HepG2 (cell line): ENCODE data around the gene CLDN9. TPM values are rescaled to one million over a fixed set of nuclear protein-coding genes. Genes with fewer than 3 reads are reported as not detected.

Experiments
- ASH2L ChIP-seq: fragments of 300-600, 200-600 bp; sonication (generic); IDR thresholded peaks from 2 replicates; pipeline ENCODE4 v1.7.0; 2017; ENCODE audit warnings: low read depth, mild to moderate bottlenecking, moderate library complexity, mixed read lengths, low read length; ENCODE audit not compliant: insufficient read length
- CC2D1A ChIP-seq: sonication (generic); formaldehyde crosslinking; IDR thresholded peaks from 2 replicates; pipeline ENCODE4 v1.8.1; 2023; ENCODE audit warnings: mild to moderate bottlenecking, missing genetic modification reagents
- CEBPG ChIP-seq: IDR thresholded peaks from 2 replicates; pipeline ENCODE4 v1.6.1; 2016
- NFE2L2 ChIP-seq: fragments of 150-350 bp; IDR thresholded peaks from 2 replicates; pipeline ENCODE4 v1.6.1; 2014; ENCODE audit warnings: low read length
- PHF21A ChIP-seq: sonication (generic); formaldehyde crosslinking; IDR thresholded peaks from 2 replicates; pipeline ENCODE4 v1.5.0; 2020; ENCODE audit warnings: mild to moderate bottlenecking, missing genetic modification reagents
- RBFOX2 ChIP-seq: fragments of 200-400 bp; formaldehyde crosslinking; IDR thresholded peaks from 2 replicates; pipeline ENCODE4 v1.6.1; 2017; ENCODE audit warnings: low read depth, mild to moderate bottlenecking, low read length
- SALL1 ChIP-seq: sonication (generic); formaldehyde crosslinking; IDR thresholded peaks from 2 replicates; pipeline ENCODE4 v1.8.0; 2022; ENCODE audit warnings: mild to moderate bottlenecking, missing genetic modification reagents
- ZNF7 ChIP-seq: IDR thresholded peaks from 2 replicates; pipeline ENCODE4 v1.6.1; 2016; ENCODE audit warnings: missing biosample characterization, missing genetic modification reagents
- ZSCAN31 ChIP-seq: sonication (generic); formaldehyde crosslinking; IDR thresholded peaks from 2 replicates; pipeline ENCODE4 v1.5.0; 2020; ENCODE audit warnings: low read depth, mild to moderate bottlenecking, missing genetic modification reagents
- polyA plus RNA-seq, 8 experiments: library from polyadenylated mRNA; depleted of rRNA in 3 of 8; stranded (reverse) in 7 of 8; unstranded in 1 of 8; fragments of >200 nt; fragmentation: Illumina TruSeq in 4 of 8; extraction: Trizol in 4 of 8; gene quantifications; 2 replicates each; pipeline versions ENCODE4 v1.2.1 to v1.2.3, GENCODE V29; 2011 to 2016; ENCODE audit warnings: low read depth in 4 of 8, missing spikeins in 1 of 8, mixed read lengths in 1 of 8; ENCODE audit not compliant: insufficient read depth in 1 of 8
- total RNA-seq, 5 experiments: library from RNA; depleted of rRNA; stranded (reverse); fragments of >200 nt; fragmentation: Illumina TruSeq; extraction: Trizol; gene quantifications; 2 replicates each; pipeline ENCODE4 v1.2.3, GENCODE V29; 2016; ENCODE audit warnings: low read depth in 1 of 5
- TF ChIP-seq, protein P1 (sequence below): sonication (generic); formaldehyde crosslinking; IDR thresholded peaks from 2 replicates; pipeline ENCODE4 v1.8.0; 2022; ENCODE audit warnings: low read depth, missing genetic modification reagents
- TF ChIP-seq, protein P2 (sequence below): sonication (generic); formaldehyde crosslinking; IDR thresholded peaks from 2 replicates; pipeline ENCODE4 v1.8.1; 2023; ENCODE audit warnings: mild to moderate bottlenecking, moderate library complexity, missing genetic modification reagents
- TF ChIP-seq, protein P3 (sequence below): sonication (generic); formaldehyde crosslinking; IDR thresholded peaks from 2 replicates; pipeline ENCODE4 v1.4.0; 2020; ENCODE audit warnings: mild to moderate bottlenecking, low read depth, missing genetic modification reagents
- TF ChIP-seq, protein P4 (sequence below): sonication (generic); formaldehyde crosslinking; IDR thresholded peaks from 2 replicates; pipeline ENCODE4 v1.9.0; 2021; ENCODE audit warnings: missing genetic modification reagents, borderline replicate concordance
- TF ChIP-seq, protein P5 (sequence below): sonication (generic); formaldehyde crosslinking; IDR thresholded peaks from 2 replicates; pipeline ENCODE4 v1.9.0; 2021; ENCODE audit warnings: missing genetic modification reagents, mild to moderate bottlenecking, borderline replicate concordance
- TF ChIP-seq, protein P6 (sequence below): sonication (generic); formaldehyde crosslinking; IDR thresholded peaks from 2 replicates; pipeline ENCODE4 v1.4.0; 2020; ENCODE audit warnings: mild to moderate bottlenecking, missing genetic modification reagents

Gene CLDN9
- total and polyA plus RNA-seq, 2 of the 13 experiments (the other 11 are each of a cell fraction or from before 2014, with no cell fraction given) = 0.15 to 0.26 TPM

DNA sequence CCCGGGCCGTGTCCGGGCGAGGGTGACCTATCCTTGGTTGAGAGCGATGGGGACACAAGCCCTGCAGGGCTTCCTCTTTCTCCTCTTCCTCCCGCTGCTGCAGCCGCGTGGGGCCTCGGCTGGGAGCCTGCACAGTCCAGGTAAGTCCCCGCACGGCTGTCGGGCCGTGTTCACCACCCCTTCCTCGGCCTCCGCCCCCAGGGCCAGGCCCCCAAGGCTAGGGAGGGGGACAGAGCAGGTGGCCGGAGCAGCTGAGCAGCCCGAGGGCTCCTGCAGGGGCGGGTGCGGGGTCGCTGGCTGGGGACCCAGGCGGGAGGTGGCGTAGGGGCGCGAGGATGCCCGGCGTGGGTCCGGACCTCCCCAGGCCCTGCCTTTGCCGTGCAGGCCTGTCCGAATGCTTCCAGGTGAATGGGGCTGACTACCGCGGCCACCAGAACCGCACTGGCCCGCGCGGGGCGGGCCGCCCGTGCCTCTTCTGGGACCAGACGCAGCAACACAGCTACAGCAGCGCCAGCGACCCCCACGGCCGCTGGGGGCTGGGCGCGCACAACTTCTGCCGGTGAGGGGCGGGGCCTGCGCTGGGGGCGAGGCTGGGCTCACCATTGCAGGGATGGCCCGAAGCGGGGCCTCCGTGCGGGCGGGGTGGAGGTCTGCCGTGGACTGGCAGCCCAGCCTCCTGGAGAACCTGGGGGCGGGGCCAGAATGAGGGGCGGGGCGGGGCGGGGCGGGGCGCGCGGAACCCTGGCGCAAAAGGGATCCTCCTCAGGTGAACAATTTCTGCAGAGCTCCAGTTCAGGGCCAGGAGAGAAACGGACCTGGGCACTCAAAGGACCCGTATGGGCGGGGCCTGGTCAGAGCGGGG is 48.0 kb upstream of the CLDN9 start (continued):
- no peak for TF ChIP-seq CC2D1A (CRISPR knock-in tag)
- no peak for TF ChIP-seq NFE2L2
- no peak for TF ChIP-seq CEBPG (CRISPR knock-in tag)
- peak; percentile 58; the same call in 1 of the 2 replicates for TF ChIP-seq PHF21A
- TF ChIP-seq ASH2L = peak; percentile 23
- TF ChIP-seq, protein P1, sequence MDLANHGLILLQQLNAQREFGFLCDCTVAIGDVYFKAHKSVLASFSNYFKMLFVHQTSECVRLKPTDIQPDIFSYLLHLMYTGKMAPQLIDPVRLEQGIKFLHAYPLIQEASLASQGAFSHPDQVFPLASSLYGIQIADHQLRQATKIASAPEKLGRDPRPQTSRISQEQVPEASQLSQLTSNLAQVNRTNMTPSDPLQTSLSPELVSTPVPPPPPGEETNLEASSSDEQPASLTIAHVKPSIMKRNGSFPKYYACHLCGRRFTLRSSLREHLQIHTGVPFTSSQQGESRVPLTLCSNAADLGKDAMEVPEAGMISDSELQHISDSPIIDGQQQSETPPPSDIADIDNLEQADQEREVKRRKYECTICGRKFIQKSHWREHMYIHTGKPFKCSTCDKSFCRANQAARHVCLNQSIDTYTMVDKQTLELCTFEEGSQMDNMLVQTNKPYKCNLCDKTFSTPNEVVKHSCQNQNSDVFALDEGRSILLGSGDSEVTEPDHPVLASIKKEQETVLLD (CRISPR knock-in tag) = no peak
- TF ChIP-seq, protein P2, sequence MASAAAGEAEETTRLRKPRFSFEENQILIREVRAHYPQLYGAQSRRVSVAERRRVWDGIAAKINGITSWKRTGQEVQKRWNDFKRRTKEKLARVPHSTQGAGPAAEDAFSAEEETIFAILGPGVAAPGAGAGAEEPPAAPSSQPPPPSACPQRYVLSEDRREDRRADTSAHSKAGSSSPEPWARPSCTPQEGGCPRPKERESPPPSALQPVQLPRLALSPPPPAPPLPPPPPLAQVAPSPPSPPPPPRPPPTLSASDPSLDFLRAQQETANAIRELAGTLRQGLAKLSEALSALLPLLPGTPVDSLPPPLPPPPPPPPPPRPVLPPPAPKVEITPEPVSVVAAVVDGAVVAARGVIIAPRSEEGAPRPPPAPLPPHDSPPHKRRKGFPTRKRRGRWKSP (CRISPR knock-in tag) = 0 out of 2 replicates have a peak, but pooled peaks have one; percentile 50
- TF ChIP-seq SALL1 (CRISPR knock-in tag) = 0 out of 2 replicates have a peak, but pooled peaks have one; percentile 31
- no peak for TF ChIP-seq ZSCAN31 (CRISPR knock-in tag)
- 0 out of 2 replicates have a peak, but pooled peaks have one; percentile 26 for TF ChIP-seq RBFOX2
- no peak for TF ChIP-seq ZNF7
- TF ChIP-seq, protein P3, sequence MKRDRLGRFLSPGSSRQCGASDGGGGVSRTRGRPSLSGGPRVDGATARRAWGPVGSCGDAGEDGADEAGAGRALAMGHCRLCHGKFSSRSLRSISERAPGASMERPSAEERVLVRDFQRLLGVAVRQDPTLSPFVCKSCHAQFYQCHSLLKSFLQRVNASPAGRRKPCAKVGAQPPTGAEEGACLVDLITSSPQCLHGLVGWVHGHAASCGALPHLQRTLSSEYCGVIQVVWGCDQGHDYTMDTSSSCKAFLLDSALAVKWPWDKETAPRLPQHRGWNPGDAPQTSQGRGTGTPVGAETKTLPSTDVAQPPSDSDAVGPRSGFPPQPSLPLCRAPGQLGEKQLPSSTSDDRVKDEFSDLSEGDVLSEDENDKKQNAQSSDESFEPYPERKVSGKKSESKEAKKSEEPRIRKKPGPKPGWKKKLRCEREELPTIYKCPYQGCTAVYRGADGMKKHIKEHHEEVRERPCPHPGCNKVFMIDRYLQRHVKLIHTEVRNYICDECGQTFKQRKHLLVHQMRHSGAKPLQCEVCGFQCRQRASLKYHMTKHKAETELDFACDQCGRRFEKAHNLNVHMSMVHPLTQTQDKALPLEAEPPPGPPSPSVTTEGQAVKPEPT = no peak
- TF ChIP-seq, protein P4, sequence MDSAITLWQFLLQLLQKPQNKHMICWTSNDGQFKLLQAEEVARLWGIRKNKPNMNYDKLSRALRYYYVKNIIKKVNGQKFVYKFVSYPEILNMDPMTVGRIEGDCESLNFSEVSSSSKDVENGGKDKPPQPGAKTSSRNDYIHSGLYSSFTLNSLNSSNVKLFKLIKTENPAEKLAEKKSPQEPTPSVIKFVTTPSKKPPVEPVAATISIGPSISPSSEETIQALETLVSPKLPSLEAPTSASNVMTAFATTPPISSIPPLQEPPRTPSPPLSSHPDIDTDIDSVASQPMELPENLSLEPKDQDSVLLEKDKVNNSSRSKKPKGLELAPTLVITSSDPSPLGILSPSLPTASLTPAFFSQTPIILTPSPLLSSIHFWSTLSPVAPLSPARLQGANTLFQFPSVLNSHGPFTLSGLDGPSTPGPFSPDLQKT (CRISPR knock-in tag) = no peak
- TF ChIP-seq, protein P5, sequence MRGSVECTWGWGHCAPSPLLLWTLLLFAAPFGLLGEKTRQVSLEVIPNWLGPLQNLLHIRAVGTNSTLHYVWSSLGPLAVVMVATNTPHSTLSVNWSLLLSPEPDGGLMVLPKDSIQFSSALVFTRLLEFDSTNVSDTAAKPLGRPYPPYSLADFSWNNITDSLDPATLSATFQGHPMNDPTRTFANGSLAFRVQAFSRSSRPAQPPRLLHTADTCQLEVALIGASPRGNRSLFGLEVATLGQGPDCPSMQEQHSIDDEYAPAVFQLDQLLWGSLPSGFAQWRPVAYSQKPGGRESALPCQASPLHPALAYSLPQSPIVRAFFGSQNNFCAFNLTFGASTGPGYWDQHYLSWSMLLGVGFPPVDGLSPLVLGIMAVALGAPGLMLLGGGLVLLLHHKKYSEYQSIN (CRISPR knock-in tag) = no peak
- TF ChIP-seq, protein P6, sequence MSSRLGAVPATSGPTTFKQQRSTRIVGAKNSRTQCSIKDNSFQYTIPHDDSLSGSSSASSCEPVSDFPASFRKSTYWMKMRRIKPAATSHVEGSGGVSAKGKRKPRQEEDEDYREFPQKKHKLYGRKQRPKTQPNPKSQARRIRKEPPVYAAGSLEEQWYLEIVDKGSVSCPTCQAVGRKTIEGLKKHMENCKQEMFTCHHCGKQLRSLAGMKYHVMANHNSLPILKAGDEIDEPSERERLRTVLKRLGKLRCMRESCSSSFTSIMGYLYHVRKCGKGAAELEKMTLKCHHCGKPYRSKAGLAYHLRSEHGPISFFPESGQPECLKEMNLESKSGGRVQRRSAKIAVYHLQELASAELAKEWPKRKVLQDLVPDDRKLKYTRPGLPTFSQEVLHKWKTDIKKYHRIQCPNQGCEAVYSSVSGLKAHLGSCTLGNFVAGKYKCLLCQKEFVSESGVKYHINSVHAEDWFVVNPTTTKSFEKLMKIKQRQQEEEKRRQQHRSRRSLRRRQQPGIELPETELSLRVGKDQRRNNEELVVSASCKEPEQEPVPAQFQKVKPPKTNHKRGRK (CRISPR knock-in tag) = no peak
